Breast epithelium (tissue), 3 donors: Measurements from ENCODE around the gene GALNT2.

Experiments used
- CTCF ChIP-seq, 3 donors: fragments of 450-650 bp; IDR thresholded peaks; one replicate each; pipeline ENCODE4 v1.5.1; 2016 to 2017; ENCODE audit warnings: antibody characterized with exemption in 3 of 3, mild to moderate bottlenecking in 3 of 3, moderate library complexity in 3 of 3
- POLR2A ChIP-seq: fragments of 450-650 bp; IDR thresholded peaks from one replicate; pipeline ENCODE4 v1.6.1; 2016; ENCODE audit warnings: antibody characterized with exemption, mild to moderate bottlenecking, moderate library complexity
- POLR2AphosphoS5 ChIP-seq, 3 donors: sonication (generic); formaldehyde crosslinking; IDR thresholded peaks; one replicate each; pipeline ENCODE4 v1.6.1; 2017; ENCODE audit warnings: antibody characterized with exemption in 3 of 3

GRCh38 chr1:230185076-230186001, 118.3 kb downstream of the GALNT2 start:
- TF ChIP-seq CTCF (IDR thresholded peaks at IDR 0.05) (no peak), POLR2A (no peak), POLR2AphosphoS5 (IDR thresholded peaks at IDR 0.05) (no peak)
